AG04449 (cell line): Measurements from ENCODE around the gene ENDOU.
A peak's percentile ranks its signal among the peaks of the same experiment; 100 is the strongest.

Experiments used
- CTCF ChIA-PET: fragments of 350-600 bp; formaldehyde crosslinking; extraction: SDS; loops from one replicate; lab custom pipeline; 2021; ENCODE audit warnings: antibody characterized with exemption; lab: Yijun Ruan, JAX
- POLR2A ChIA-PET: fragments of 400-600, 350-600 bp; formaldehyde crosslinking; extraction: SDS; loops from one replicate; lab custom pipeline; 2020; ENCODE audit warnings: antibody characterized with exemption, inconsistent platforms; lab: Yijun Ruan, JAX
- DNase-seq: peaks from one replicate; pipeline ENCODE4 v3.0.0-alpha.2; 2010; ENCODE audit warnings: low read depth, low spot score
- H3K4me3 ChIP-seq: 2 replicates; pipeline ENCODE4 v1.5.1; 2011; ENCODE audit warnings: low read depth, mild to moderate bottlenecking, control low read depth, low read length
- TF ChIP-seq, protein P1 (sequence below): IDR thresholded peaks from one replicate; pipeline ENCODE4 v1.5.1; 2011; ENCODE audit warnings: mild to moderate bottlenecking, moderate library complexity, low read length, control low read depth, inconsistent platforms; ENCODE audit not compliant: insufficient read depth; ENCODE audit errors: missing control alignments

The ENDOU gene

DNA sequence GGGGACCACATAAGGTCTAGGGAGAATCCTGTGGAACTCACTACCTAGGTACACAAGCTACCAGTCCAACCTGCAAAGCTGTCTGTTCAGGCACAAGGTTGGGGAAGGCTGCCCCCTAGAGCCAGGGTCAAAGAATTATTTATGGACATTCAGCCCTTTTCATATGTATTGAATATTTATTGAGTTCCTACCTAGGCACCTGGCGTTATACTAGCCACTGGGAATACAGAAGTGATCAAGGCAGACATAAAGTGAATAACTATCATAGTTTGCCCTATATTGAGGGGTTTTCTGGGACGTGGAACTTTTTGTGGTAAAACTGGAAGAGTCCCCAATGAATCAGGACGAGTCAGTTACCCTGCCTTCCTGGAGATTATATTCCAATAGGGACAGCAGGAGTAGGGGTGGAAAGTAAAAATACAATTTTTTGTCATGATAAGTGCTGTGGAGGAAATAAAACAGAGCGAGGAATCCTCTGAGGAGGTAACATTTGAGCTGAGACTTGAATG lies 42.0 kb upstream of the ENDOU start:
- H3K4me3 ChIP-seq: no peak overlapping the region
- DNase-seq: no peak
- ChIA-PET POLR2A (interaction anchor here (1.3 kb wide), 1 partner anchor 9 kb away, joined by 4 read pairs; the partner anchor contains the start of gene RAPGEF3), CTCF (interaction anchor here (0.7 to 19.6 kb wide), 12 partner anchors 9 to 116 kb away, joined by 3 to 1419 read pairs (median 20); partner anchors contain the start of genes ENDOU and RAPGEF3)
- TF ChIP-seq, protein P1, sequence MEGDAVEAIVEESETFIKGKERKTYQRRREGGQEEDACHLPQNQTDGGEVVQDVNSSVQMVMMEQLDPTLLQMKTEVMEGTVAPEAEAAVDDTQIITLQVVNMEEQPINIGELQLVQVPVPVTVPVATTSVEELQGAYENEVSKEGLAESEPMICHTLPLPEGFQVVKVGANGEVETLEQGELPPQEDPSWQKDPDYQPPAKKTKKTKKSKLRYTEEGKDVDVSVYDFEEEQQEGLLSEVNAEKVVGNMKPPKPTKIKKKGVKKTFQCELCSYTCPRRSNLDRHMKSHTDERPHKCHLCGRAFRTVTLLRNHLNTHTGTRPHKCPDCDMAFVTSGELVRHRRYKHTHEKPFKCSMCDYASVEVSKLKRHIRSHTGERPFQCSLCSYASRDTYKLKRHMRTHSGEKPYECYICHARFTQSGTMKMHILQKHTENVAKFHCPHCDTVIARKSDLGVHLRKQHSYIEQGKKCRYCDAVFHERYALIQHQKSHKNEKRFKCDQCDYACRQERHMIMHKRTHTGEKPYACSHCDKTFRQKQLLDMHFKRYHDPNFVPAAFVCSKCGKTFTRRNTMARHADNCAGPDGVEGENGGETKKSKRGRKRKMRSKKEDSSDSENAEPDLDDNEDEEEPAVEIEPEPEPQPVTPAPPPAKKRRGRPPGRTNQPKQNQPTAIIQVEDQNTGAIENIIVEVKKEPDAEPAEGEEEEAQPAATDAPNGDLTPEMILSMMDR: peak; percentile 29

- DNase-seq: no peak
- no peak overlapping the region for H3K4me3 ChIP-seq
- CTCF ChIA-PET: interaction anchor here (0.7 to 19.6 kb wide), 13 partner anchors 10 to 138 kb away, joined by 3 to 1419 read pairs (median 11); partner anchors contain the start of genes ENDOU, RAPGEF3 and VDR
- POLR2A ChIA-PET: no interaction called here
- TF ChIP-seq, protein P1: no peak
These were observed 41.4 kb upstream of the ENDOU start for GRCh38 chr12:47766502-47767215.

DNA sequence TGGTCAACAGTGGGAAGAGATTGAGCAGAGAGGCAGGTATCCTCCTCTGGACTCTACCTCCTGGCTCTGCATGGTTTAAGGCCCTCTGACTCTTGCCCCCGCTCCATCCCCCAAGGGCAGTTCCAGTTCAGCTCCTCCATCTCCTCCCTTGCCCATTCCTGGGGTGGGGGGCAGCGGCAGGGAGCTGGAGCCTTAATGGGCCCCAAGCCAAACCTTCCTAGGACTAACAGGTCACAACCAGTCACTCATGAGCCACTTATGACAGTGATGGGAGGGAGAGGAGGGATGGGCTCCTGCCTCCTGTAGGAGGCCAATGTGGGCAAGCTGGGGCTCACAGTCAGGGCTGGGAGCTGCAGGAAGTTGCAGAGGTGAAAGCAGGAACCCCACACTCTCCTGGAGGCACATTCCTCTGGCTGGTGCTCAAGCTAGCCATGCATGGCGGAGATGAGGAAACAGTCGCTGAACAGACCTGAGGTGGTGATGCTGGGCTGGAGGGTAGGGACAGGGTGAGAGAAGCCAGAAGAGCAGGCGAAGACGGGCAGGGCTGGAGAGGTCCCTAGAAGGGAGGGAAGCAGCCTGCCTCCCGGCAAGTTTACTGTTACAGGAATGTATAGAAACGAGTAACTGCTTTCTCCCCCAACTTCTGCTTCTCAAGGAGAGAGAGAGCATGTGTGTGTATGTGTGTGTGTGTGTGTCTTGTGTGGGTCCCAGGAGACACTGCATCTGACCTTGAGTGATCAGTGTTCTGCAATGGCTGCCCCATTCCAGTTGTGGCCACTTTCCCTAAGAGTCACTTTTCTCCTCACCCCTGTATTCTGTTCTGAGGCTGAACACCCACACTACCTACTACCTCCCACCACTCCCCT lies 38.4 kb upstream of the ENDOU start:
- no peak for DNase-seq
- POLR2A ChIA-PET: no interaction called here
- TF ChIP-seq, protein P1: no peak
- no peak overlapping the region for H3K4me3 ChIP-seq
- CTCF ChIA-PET: interaction anchor here (1.2 to 14.3 kb wide), 8 partner anchors 9 to 74 kb away, joined by 3 to 349 read pairs (median 14); partner anchors contain the start of genes ENDOU and SLC48A1

- POLR2A ChIA-PET: no interaction called here
- no peak for DNase-seq
- TF ChIP-seq, protein P1: no peak
- CTCF ChIA-PET: interaction anchor here (1.2 to 14.3 kb wide), 8 partner anchors 8 to 75 kb away, joined by 3 to 349 read pairs (median 14); partner anchors contain the start of genes ENDOU and SLC48A1
- H3K4me3 ChIP-seq: no peak overlapping the region
These were observed 37.7 kb upstream of the ENDOU start for GRCh38 chr12:47762850-47763465.

- POLR2A ChIA-PET: interaction anchor here (0.9 to 1.5 kb wide), 5 partner anchors 9 to 18 kb away, joined by 3 to 5 read pairs (median 3); no protein-coding TSS in a partner anchor
- DNase-seq: no peak
- TF ChIP-seq, protein P1: peak; percentile 71
These were observed 33.8 kb upstream of the ENDOU start, which contains the start of gene RAPGEF3 for GRCh38 chr12:47758834-47759690. RAPGEF3 (minus strand) TSS chr12:47758880; CDS start chr12:47758556, 324 bp downstream.

More at GRCh38 chr12:47758834-47759690, 33.8 kb upstream of the ENDOU start, which contains the start of gene RAPGEF3:
- peak within 1 kb of the TSS; percentile 68 for H3K4me3 ChIP-seq
- CTCF ChIA-PET: interaction anchor here (0.6 to 14.3 kb wide), 13 partner anchors 15 to 166 kb away, joined by 3 to 349 read pairs (median 6); partner anchors contain the start of genes ENDOU and SLC48A1
